ENCODE data around the gene CNN2. TPM values are rescaled to one million over a fixed set of nuclear protein-coding genes. Genes with fewer than 3 reads are reported as not detected.

The CNN2 gene
- total and polyA plus RNA-seq, 2 of the 13 experiments (the other 11 are each of a cell fraction or from before 2014, with no cell fraction given), result 63.6 to 70.0 TPM

DNA sequence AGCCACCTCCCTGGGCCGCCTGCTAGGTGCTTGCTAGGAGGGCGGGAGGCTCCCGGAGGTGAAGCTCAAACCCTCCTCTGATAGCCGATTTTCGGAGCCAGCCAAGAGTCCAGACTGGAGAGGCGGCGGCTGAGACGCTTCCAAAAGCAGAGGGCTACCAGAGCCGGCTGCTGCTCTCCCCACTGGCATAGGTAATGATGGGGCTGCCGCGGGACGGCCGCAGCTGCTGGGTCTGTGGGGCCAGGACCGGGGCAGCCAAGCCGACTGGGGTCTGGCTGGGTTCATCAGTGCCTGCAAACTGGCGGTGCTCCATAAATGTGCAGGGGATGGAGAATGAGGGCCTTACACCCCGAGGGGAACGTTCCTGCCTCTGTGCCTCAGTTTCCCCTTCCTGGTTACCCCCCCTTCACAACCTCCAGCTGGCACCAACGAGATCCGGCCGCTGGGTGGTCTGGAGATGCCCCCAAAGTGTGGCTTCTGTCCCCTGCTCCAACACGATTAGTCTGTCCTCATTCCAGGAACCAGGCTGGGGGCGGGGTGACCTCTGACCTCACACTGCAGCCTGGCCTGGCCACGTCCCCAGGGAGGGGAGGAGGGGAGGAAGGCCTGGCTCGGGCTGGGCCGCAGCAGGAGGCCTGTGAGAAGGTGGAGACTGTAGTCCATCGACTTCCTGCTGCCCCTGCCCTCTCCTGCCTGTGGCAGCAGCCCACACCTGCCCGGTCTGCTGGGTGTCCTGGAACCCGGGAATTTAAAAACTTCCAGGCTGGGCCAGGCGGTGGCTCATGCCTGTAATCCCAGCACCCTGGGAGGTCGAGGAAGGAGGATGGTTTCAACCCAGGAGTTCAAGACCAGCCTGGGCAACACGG lies 46.0 kb upstream of the CNN2 start (continued):
- TF ChIP-seq FUBP1 (CRISPR knock-in tag; IDR thresholded peaks at IDR 0.05; ENCODE audit: borderline replicate concordance) (no peak), FOXJ3 (CRISPR knock-in tag; IDR thresholded peaks at IDR 0.05; ENCODE audit: borderline replicate concordance) (no peak), SRY (CRISPR knock-in tag; IDR thresholded peaks at IDR 0.05) (0 out of 2 replicates have a peak, but pooled peaks have one; percentile 42), FOXO1 (CRISPR knock-in tag; IDR thresholded peaks at IDR 0.05) (peak; percentile 63; the same call in 1 of the 2 replicates), CERS6 (CRISPR knock-in tag; IDR thresholded peaks at IDR 0.05) (no peak), RXRB (CRISPR knock-in tag; IDR thresholded peaks at IDR 0.05; ENCODE audit: borderline replicate concordance) (peak; percentile 89), ZNF407 (CRISPR knock-in tag; IDR thresholded peaks at IDR 0.05; ENCODE audit: not compliant biosample characterization) (peak; percentile 34), ZNF451 (CRISPR knock-in tag; IDR thresholded peaks at IDR 0.05) (peak; percentile 75; the same call in 1 of the 2 replicates), ZFP1 (CRISPR knock-in tag; IDR thresholded peaks at IDR 0.05) (0 out of 2 replicates have a peak, but pooled peaks have one; percentile 53), ZNF496 (CRISPR knock-in tag; IDR thresholded peaks at IDR 0.05; ENCODE audit: insufficient replicate concordance) (no peak), MIXL1 (CRISPR knock-in tag; IDR thresholded peaks at IDR 0.05) (peak; percentile 75), HES4 (CRISPR knock-in tag; IDR thresholded peaks at IDR 0.05; ENCODE audit: borderline replicate concordance) (no peak)
- TF ChIP-seq, protein P1, sequence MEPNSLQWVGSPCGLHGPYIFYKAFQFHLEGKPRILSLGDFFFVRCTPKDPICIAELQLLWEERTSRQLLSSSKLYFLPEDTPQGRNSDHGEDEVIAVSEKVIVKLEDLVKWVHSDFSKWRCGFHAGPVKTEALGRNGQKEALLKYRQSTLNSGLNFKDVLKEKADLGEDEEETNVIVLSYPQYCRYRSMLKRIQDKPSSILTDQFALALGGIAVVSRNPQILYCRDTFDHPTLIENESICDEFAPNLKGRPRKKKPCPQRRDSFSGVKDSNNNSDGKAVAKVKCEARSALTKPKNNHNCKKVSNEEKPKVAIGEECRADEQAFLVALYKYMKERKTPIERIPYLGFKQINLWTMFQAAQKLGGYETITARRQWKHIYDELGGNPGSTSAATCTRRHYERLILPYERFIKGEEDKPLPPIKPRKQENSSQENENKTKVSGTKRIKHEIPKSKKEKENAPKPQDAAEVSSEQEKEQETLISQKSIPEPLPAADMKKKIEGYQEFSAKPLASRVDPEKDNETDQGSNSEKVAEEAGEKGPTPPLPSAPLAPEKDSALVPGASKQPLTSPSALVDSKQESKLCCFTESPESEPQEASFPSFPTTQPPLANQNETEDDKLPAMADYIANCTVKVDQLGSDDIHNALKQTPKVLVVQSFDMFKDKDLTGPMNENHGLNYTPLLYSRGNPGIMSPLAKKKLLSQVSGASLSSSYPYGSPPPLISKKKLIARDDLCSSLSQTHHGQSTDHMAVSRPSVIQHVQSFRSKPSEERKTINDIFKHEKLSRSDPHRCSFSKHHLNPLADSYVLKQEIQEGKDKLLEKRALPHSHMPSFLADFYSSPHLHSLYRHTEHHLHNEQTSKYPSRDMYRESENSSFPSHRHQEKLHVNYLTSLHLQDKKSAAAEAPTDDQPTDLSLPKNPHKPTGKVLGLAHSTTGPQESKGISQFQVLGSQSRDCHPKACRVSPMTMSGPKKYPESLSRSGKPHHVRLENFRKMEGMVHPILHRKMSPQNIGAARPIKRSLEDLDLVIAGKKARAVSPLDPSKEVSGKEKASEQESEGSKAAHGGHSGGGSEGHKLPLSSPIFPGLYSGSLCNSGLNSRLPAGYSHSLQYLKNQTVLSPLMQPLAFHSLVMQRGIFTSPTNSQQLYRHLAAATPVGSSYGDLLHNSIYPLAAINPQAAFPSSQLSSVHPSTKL (CRISPR knock-in tag; IDR thresholded peaks at IDR 0.05), result peak; percentile 74

Data from HepG2 (cell line).